GM12864 (cell line): Measurements from ENCODE around the gene SIDT1.

ENCODE experiments used
- DNase-seq: peaks from one replicate; pipeline ENCODE4 v3.0.0-alpha.2; 2011; ENCODE audit warnings: low read depth
- H3K4me3 ChIP-seq: 2 replicates; pipeline ENCODE4 v1.5.1; 2011; ENCODE audit warnings: mild to moderate bottlenecking, low read depth, low read length, control low read depth
- TF ChIP-seq, protein P1 (sequence below): IDR thresholded peaks from 2 replicates; pipeline ENCODE4 v1.5.1; 2011; ENCODE audit warnings: low read depth, mild to moderate bottlenecking, moderate library complexity, low read length, control low read depth, inconsistent platforms; ENCODE audit errors: missing control alignments

Gene SIDT1

DNA sequence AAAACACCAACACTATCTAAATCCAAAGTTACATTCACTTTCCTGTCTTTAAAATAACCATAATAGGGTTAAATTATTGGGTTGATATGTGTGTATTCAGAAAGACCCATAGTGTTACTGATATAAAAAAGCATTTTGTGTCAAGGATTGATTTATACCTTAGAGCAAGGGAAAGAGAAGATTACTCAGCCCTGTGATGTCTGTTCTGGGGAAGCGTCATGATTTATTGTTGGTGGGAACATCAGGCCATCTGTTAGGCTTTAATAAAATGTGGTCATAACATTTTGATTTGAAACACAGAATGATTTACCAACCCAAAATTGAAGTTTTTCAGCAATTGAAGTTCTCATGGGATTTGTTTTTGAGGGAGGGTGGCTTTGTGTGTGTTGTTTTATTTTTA lies 33.2 kb downstream of the SIDT1 start:
- TF ChIP-seq, protein P1, sequence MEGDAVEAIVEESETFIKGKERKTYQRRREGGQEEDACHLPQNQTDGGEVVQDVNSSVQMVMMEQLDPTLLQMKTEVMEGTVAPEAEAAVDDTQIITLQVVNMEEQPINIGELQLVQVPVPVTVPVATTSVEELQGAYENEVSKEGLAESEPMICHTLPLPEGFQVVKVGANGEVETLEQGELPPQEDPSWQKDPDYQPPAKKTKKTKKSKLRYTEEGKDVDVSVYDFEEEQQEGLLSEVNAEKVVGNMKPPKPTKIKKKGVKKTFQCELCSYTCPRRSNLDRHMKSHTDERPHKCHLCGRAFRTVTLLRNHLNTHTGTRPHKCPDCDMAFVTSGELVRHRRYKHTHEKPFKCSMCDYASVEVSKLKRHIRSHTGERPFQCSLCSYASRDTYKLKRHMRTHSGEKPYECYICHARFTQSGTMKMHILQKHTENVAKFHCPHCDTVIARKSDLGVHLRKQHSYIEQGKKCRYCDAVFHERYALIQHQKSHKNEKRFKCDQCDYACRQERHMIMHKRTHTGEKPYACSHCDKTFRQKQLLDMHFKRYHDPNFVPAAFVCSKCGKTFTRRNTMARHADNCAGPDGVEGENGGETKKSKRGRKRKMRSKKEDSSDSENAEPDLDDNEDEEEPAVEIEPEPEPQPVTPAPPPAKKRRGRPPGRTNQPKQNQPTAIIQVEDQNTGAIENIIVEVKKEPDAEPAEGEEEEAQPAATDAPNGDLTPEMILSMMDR = no peak
- H3K4me3 ChIP-seq = no peak overlapping the region
- no peak for DNase-seq

DNA sequence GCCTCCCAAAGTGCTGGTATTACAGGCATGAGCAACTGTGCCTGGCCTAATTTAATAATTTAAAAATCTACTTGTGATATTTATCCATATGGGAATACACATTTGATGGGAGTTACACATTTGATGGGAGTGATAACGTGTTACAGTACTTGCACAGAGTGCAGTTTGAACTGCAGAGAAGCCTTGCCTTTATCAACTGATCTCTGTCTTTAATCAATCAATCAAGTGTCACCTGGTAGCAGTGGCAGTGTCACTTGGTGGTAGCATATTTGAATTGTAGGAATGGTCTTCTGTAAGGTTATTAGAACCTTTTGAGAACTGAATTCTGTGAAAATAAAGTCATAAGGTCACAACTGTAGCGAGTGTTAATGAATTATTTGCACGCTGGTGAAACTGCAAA lies 37.8 kb downstream of the SIDT1 start:
- no peak for DNase-seq
- TF ChIP-seq, protein P1 = no peak
- no peak overlapping the region for H3K4me3 ChIP-seq

DNA sequence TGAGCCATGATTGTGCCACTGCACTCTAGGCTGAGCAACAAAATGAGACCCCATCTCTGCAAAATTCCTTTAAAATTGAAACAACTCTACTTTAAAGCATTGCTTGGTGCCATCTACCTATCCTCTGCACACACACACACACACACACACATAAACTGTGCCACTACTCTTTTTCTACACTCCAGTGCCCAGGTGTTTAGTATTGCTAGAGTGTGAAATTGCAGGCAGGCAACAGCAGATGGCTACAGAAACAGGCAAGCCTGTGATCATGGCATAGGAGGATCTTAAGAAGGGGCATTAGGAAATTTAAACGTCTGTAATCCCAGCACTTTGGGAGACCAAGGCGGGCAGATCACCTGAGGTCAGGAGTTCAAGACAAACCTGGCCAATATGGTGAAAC lies 39.0 kb downstream of the SIDT1 start:
- H3K4me3 ChIP-seq = no peak overlapping the region
- TF ChIP-seq, protein P1 = no peak
- no peak for DNase-seq

DNA sequence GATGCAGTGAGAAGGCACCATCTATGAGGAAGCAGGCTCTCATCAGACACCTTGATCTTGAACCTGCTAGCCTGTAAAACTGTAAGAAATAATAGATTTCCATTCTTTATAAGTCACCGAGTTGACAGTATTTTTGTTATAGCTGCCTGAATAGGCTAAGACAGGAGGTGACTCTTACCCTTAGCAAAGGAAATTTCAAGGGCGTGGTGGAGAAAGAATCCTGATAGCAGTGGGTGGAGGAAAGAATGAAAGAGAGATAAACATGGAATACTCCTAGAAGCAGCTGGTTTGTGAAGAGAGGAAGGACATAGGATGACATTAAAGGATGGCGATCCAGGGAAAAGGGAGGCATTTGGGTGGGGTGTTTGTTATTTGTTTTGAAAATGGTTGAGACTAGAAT lies 41.4 kb downstream of the SIDT1 start:
- no peak for DNase-seq
- H3K4me3 ChIP-seq = no peak overlapping the region
- TF ChIP-seq, protein P1 = no peak

DNA sequence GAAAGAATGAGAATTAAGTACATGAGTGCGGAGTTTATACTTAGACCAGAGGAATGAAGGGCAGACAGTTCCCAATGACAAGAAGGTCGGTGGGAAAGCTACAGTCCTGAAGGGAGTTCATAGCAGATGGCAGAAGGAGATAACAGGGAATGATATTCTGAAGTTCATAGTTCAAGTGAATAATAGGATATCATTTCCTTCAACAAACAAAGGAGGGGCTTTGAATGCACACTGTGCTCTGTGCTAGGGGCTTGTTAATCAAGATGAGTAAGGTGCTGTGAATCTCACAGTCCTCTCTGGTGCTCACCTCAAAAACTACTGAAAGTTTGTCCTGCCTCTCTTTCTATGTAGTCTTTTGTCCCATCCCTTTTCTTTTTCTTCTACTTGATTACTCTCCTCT lies 41.9 kb downstream of the SIDT1 start:
- no peak overlapping the region for H3K4me3 ChIP-seq
- TF ChIP-seq, protein P1 = no peak
- no peak for DNase-seq

DNA sequence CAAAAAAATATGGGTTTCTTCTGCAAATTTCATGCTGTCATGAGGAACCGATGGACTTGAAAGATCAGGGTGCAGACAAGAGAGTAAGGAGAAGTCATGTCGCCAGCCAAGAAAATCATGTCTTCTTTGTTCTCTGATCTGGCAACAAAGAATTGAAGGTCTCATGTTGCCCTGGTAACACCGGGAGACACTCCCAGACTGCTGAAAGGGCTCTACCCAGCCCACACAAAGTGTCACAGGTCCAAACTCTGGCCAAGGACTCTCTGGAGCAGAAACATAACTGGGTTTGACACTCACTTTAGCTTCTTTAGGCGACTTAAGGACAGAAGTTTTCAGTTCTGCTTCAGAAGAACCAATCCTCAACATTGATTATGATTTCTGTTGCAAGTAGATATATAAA lies 42.9 kb downstream of the SIDT1 start:
- H3K4me3 ChIP-seq = no peak overlapping the region
- TF ChIP-seq, protein P1 = no peak
- DNase-seq = no peak

DNA sequence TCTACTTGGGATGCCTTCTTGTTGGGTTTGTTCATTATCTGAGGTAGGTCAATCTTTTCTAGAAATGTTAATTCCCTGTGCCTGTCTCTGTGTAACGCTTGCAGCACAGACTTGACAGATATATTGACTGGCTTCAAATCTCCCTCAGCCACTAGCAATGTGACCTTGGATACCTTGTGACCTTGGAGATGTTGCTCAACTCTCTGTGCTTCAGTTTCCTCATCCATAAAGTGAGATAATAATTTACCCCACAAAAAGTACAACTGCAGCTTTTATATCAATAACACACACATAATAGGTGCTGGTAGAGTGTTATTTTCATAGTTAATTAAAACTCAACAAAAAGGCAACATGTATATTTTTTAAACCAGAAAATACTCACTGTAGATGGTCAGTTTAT lies 52.9 kb downstream of the SIDT1 start:
- TF ChIP-seq, protein P1 = no peak
- no peak overlapping the region for H3K4me3 ChIP-seq
- DNase-seq = no peak
